IgD-negative memory B cell (primary cell): ENCODE results near the gene CMTM6. TPM values are rescaled to one million over a fixed set of nuclear protein-coding genes. Genes with fewer than 3 reads are reported as not detected.
"Not testable (repeated sequence)": the region's sequence is repeated elsewhere in the genome, so short reads cannot be mapped to it uniquely, and the experiment has no call there.

Experiments used
- H3K27ac Mint-ChIP-seq, 3 donors: one replicate each; pipeline ENCODE4 v1.8.0; 2020 to 2022; ENCODE audit warnings: mild to moderate bottlenecking in 3 of 3, mixed read lengths in 3 of 3, moderate library complexity in 1 of 3
- H3K27me3 Mint-ChIP-seq: one replicate; pipeline ENCODE4 v1.8.0; 2021; ENCODE audit warnings: mixed read lengths
- H3K36me3 Mint-ChIP-seq: one replicate; pipeline ENCODE4 v1.8.0; 2020; ENCODE audit warnings: mild to moderate bottlenecking, mixed read lengths
- H3K4me1 Mint-ChIP-seq, 3 donors: one replicate each; pipeline ENCODE4 v1.8.0; 2020 to 2022; ENCODE audit warnings: mixed read lengths in 3 of 3, mild to moderate bottlenecking in 1 of 3
- H3K4me3 Mint-ChIP-seq, 4 donors: one replicate each; pipeline ENCODE4 v1.8.0; 2020 to 2022; ENCODE audit warnings: mild to moderate bottlenecking in 4 of 4, mixed read lengths in 4 of 4, moderate library complexity in 3 of 4
- H3K9me3 Mint-ChIP-seq, 3 donors: one replicate each; pipeline ENCODE4 v1.8.0; 2020 to 2021; ENCODE audit warnings: mixed read lengths in 3 of 3, mild to moderate bottlenecking in 1 of 3
- polyA plus RNA-seq: library from polyadenylated mRNA; unstranded; fragments of 300-500 nt; fragmentation: Illumina TruSeq; gene quantifications from one replicate; pipeline ENCODE4 v1.2.3, GENCODE V29; 2021

The CMTM6 gene
- polyA plus RNA-seq, 1 donor from 2014 or later: 125 TPM

GRCh38 chr3:32488474-32489008 is 14.1 kb downstream of the CMTM6 start:
- Mint-ChIP-seq H3K36me3 (peaks cover 5% of the 10 kb centered on the region), H3K27me3 (no peaks in the 10 kb centered on the region), H3K4me3 (no peak overlapping the region), H3K27ac (peak overlapping the region; percentile 9 to 72 (median 48)), H3K9me3 (no peaks in the 10 kb centered on the region), H3K4me1 (peaks cover 14 to 31% (median 19%) of the 10 kb centered on the region in 3 donors)

- H3K4me3 Mint-ChIP-seq: no peak overlapping the region
- peaks cover 5% of the 10 kb centered on the region for H3K36me3 Mint-ChIP-seq
- peak overlapping the region; percentile 23 to 72 (median 48) for H3K27ac Mint-ChIP-seq
- H3K4me1 Mint-ChIP-seq: peaks cover 14 to 31% (median 19%) of the 10 kb centered on the region in 3 donors
- no peaks in the 10 kb centered on the region for H3K27me3 Mint-ChIP-seq
- H3K9me3 Mint-ChIP-seq: no peaks in the 10 kb centered on the region
Measured at GRCh38 chr3:32487781-32488473, 14.7 kb downstream of the CMTM6 start.

- Mint-ChIP-seq H3K4me3 (peak overlapping the region; percentile 71 to 88 (median 79)), H3K4me1 (peaks cover 24 to 34% (median 26%) of the 10 kb centered on the region in 3 donors)
Measured at GRCh38 chr3:32484436-32484835, 18.2 kb downstream of the CMTM6 start.

GRCh38 chr3:32483772-32484171 is 18.9 kb downstream of the CMTM6 start:
- peaks cover 16% of the 10 kb centered on the region for H3K36me3 Mint-ChIP-seq
- H3K4me1 Mint-ChIP-seq: peaks cover 26 to 39% (median 28%) of the 10 kb centered on the region in 3 donors

More at GRCh38 chr3:32484436-32484835, 18.2 kb downstream of the CMTM6 start:
- Mint-ChIP-seq H3K27me3 (no peaks in the 10 kb centered on the region), H3K36me3 (peaks cover 14% of the 10 kb centered on the region), H3K9me3 (no peaks in the 10 kb centered on the region), H3K27ac (peak overlapping the region; percentile 90)

GRCh38 chr3:32482693-32483092 is 20.0 kb downstream of the CMTM6 start:
- Mint-ChIP-seq H3K27me3 (no peaks in the 10 kb centered on the region), H3K27ac (peak overlapping the region in 1 of 3 donors; percentile 67), H3K9me3 (peaks cover 0 to 4% (median 0%) of the 10 kb centered on the region in 3 donors), H3K4me1 (peaks cover 28 to 40% (median 33%) of the 10 kb centered on the region in 3 donors), H3K36me3 (peaks cover 22% of the 10 kb centered on the region), H3K4me3 (peak overlapping the region in 1 of 4 donors; percentile 75)

More at GRCh38 chr3:32483772-32484171, 18.9 kb downstream of the CMTM6 start:
- Mint-ChIP-seq H3K9me3 (no peaks in the 10 kb centered on the region), H3K4me3 (peak overlapping the region in 2 of 4 donors; percentile 66 to 71), H3K27me3 (no peaks in the 10 kb centered on the region), H3K27ac (peak overlapping the region; percentile 90)

- Mint-ChIP-seq H3K27me3 (no peaks in the 10 kb centered on the region), H3K4me1 (peaks cover 32 to 46% (median 37%) of the 10 kb centered on the region in 3 donors), H3K9me3 (peaks cover 0 to 4% (median 0%) of the 10 kb centered on the region in 3 donors), H3K27ac (peak overlapping the region; percentile 5 to 84 (median 67)), H3K36me3 (peaks cover 23% of the 10 kb centered on the region), H3K4me3 (no peak overlapping the region)
Measured at GRCh38 chr3:32481791-32482631, 20.6 kb downstream of the CMTM6 start.

GRCh38 chr3:32480604-32481003 is 22.0 kb downstream of the CMTM6 start:
- Mint-ChIP-seq H3K4me1 (peaks cover 37 to 48% (median 43%) of the 10 kb centered on the region in 3 donors), H3K9me3 (peaks cover 0 to 4% (median 0%) of the 10 kb centered on the region in 3 donors), H3K27me3 (no peaks in the 10 kb centered on the region), H3K4me3 (no peak overlapping the region), H3K27ac (no peak overlapping the region), H3K36me3 (peaks cover 25% of the 10 kb centered on the region)

- H3K36me3 Mint-ChIP-seq: peaks cover 10% of the 10 kb centered on the region
- peak overlapping the region in 1 of 4 donors; percentile 75 for H3K4me3 Mint-ChIP-seq
- peaks cover 0 to 4% (median 0%) of the 10 kb centered on the region in 3 donors for H3K9me3 Mint-ChIP-seq
- H3K27me3 Mint-ChIP-seq: no peaks in the 10 kb centered on the region
- H3K4me1 Mint-ChIP-seq: peaks cover 38 to 51% (median 39%) of the 10 kb centered on the region in 3 donors
- H3K27ac Mint-ChIP-seq: peak overlapping the region in 1 of 3 donors; percentile 47
Measured at GRCh38 chr3:32474201-32474600, 28.5 kb downstream of the CMTM6 start.

- H3K36me3 Mint-ChIP-seq, H3K27me3 Mint-ChIP-seq, H3K9me3 Mint-ChIP-seq, H3K4me3 Mint-ChIP-seq: not testable (repeated sequence)
- Mint-ChIP-seq H3K4me1 (peaks cover 40 to 47% (median 42%) of the 10 kb centered on the region in 3 donors), H3K27ac (peak overlapping the region in 2 of 3 donors; percentile 47 to 74)
Measured at GRCh38 chr3:32472151-32472550, 30.5 kb downstream of the CMTM6 start.

GRCh38 chr3:32471246-32471645 is 31.4 kb downstream of the CMTM6 start:
- Mint-ChIP-seq H3K27me3 (no peaks in the 10 kb centered on the region), H3K4me1 (peaks cover 39 to 40% (median 40%) of the 10 kb centered on the region in 3 donors), H3K4me3 (peak overlapping the region in 1 of 4 donors; percentile 70), H3K9me3 (no peaks in the 10 kb centered on the region), H3K36me3 (peaks cover 2% of the 10 kb centered on the region), H3K27ac (peak overlapping the region in 2 of 3 donors; percentile 47 to 69)

- peaks cover 36 to 43% (median 42%) of the 10 kb centered on the region in 3 donors for H3K4me1 Mint-ChIP-seq
- peak overlapping the region in 1 of 3 donors; percentile 92 for H3K27ac Mint-ChIP-seq
- no peaks in the 10 kb centered on the region for H3K36me3 Mint-ChIP-seq
- no peaks in the 10 kb centered on the region for H3K9me3 Mint-ChIP-seq
- no peaks in the 10 kb centered on the region for H3K27me3 Mint-ChIP-seq
- H3K4me3 Mint-ChIP-seq: peak overlapping the region in 1 of 4 donors; percentile 80
Measured at GRCh38 chr3:32470362-32470761, 32.3 kb downstream of the CMTM6 start.

GRCh38 chr3:32469151-32469874 is 33.3 kb downstream of the CMTM6 start:
- Mint-ChIP-seq H3K36me3 (no peaks in the 10 kb centered on the region), H3K9me3 (no peaks in the 10 kb centered on the region), H3K4me3 (peak overlapping the region in 3 of 4 donors; percentile 54 to 80 (median 67)), H3K27ac (peak overlapping the region in 2 of 3 donors; percentile 72 to 92), H3K4me1 (peaks cover 28 to 45% (median 41%) of the 10 kb centered on the region in 3 donors), H3K27me3 (no peaks in the 10 kb centered on the region)

GRCh38 chr3:32467333-32468070 is 35.1 kb downstream of the CMTM6 start:
- Mint-ChIP-seq H3K4me1 (peaks cover 22 to 45% (median 39%) of the 10 kb centered on the region in 3 donors), H3K9me3 (no peaks in the 10 kb centered on the region), H3K27ac (peak overlapping the region in 2 of 3 donors; percentile 60 to 72), H3K4me3 (peak overlapping the region in 3 of 4 donors; percentile 39 to 85 (median 63)), H3K36me3 (no peaks in the 10 kb centered on the region), H3K27me3 (no peaks in the 10 kb centered on the region)
